GM20000 (cell line): ENCODE results near the gene ADAMTS2.

ENCODE experiments used
- DNase-seq: peaks from one replicate; pipeline ENCODE4 v3.0.0; 2012; ENCODE audit warnings: low spot score
- TF ChIP-seq, protein P1 (sequence below): IDR thresholded peaks from 2 replicates; pipeline ENCODE4 v1.5.1; 2012; ENCODE audit warnings: mild to moderate bottlenecking, control low read depth; ENCODE audit errors: extremely low read depth, missing control alignments

Gene ADAMTS2

DNA sequence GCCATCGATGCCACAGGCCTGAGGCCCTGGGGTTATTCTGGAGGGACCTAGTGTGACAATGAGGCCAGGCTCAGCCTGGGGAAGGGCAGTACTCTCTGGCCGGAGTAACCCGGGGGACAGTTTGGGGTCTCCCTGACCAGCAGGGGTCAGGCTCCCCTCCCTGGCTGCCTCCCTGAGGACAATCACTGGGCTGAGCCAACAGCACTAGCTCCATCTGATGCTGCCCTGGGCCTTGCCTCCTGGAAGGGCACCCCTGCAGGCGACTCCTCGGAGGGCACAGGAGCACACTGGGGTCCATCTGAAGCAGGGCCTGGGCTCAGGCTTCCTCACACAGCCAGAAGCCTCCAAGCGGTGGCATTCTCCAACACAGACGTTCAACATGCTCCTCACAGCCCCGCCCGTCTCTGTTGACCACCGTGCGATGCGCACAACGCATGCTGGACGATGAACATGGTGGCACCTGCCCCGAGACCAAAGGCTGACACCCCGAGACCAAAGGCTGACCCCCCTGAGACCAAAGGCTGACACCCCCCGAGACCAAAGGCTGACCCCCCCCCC lies 68.3 kb downstream of the ADAMTS2 start:
- TF ChIP-seq, protein P1, sequence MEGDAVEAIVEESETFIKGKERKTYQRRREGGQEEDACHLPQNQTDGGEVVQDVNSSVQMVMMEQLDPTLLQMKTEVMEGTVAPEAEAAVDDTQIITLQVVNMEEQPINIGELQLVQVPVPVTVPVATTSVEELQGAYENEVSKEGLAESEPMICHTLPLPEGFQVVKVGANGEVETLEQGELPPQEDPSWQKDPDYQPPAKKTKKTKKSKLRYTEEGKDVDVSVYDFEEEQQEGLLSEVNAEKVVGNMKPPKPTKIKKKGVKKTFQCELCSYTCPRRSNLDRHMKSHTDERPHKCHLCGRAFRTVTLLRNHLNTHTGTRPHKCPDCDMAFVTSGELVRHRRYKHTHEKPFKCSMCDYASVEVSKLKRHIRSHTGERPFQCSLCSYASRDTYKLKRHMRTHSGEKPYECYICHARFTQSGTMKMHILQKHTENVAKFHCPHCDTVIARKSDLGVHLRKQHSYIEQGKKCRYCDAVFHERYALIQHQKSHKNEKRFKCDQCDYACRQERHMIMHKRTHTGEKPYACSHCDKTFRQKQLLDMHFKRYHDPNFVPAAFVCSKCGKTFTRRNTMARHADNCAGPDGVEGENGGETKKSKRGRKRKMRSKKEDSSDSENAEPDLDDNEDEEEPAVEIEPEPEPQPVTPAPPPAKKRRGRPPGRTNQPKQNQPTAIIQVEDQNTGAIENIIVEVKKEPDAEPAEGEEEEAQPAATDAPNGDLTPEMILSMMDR = no peak
- DNase-seq = no peak

DNA sequence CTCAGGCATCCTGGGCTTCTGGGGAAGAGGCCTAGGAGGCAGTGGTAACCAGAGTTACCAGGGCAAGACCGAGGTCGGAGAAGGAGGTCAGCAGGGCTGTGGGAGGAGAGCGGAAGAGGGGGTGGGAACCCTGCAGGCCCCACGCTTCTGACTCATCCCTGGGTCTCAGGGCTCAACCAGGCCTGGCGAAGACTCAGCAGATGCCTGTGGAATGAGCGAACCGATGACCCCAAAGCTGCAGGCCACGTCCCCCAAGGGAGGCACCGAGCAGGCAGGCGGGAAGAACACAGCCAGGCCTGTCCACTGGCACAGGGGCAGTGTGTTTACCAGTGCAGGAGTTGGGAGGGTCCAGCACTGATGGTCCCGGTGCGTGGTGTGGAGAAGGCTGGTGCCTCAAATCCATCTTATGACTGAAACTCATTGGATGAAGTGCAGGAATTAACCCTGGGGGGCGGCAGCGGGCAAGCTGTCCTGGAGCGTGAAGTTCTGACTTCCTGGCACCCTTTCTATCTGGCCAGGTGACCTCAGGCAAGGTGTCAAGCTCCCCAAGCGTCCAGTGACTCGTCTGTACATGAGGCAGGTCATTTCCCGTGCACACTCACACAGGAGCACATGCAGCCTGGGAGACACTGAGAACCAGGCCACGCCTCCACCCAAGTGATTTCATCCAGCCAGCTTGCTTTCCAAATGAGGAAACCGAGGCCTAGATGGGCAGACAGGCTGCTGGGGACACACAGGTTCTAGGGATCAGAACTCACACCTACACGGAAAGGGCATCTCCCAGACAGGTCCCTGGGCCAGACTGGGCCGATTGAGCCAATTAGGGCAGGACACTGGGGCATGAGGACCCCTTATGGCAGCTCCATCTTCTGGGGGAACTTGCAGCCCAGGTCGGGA lies 69.1 kb downstream of the ADAMTS2 start:
- DNase-seq = no peak
- TF ChIP-seq, protein P1 = no peak

DNA sequence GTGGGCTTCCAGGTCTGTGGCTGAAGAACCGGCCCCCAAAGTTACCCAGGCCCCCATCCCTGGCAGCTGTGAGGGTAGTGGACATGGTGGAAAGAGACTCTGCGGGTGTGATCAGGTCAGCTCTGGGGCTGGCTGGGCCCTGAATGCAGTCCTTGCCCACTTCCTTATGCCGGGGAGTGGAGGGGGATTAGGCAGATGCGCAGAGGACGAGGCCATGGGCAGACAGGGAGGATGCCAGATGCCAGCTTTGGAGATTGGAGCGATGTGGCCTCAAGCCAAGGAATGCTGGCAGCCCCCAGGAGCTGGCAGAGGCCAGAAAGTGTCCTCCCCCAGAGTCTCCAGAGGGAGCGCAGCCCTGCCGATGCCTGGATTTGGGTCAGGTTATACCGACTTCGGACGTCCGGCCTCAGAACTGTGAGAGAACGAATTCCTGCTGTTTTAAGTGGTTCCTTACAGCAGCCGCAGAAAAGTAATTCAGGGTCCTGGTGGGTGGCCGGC lies 69.8 kb downstream of the ADAMTS2 start:
- no peak for DNase-seq
- TF ChIP-seq, protein P1 = no peak

DNA sequence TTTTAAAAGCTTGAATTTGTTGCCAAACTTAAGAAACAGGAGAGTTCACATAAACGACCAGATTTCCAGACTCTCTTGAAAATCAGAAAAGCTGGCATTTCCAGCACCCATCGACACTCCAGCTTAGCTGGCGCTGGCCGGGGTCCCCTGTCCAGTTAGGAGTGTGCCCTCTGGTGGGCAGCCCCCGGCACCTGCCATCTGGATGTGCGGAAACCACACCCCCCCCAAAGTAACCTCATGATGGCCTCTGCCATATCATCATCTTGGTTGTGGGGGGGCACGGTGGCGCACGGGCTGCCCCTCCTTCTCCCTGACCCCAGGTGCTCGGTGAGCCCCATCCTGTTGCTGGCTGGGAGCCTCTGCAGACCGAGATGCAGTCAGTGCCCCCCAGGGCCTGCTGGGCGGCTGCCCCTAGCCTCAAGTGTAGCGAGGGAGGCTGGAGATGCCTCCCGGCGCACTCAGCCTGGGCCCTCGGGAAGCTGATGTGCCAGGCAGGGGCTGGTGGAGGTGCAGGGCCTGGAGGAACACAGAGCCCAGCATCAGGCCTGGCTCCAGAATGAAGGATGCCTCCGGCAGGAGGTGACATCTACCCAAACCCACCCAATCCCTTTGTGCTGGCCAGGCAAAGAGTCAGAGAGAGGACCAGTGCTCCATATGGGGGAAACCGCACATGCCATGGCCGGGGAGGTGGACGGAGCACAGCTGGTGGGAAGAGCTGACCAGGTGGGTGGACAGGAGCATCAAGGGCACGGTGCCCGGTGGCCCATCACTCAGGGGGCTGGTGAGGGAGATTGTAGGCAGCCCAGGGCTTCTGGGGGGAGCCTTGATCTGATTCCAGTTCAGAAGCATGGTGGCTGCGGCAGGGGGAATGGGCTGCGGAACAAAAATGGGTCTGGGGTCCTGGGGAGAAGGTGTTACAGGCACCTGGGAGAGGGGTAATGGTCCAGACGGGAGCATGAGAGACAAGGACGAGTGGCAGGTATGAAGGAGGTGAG lies 70.6 kb downstream of the ADAMTS2 start:
- no peak for DNase-seq
- TF ChIP-seq, protein P1 = no peak

DNA sequence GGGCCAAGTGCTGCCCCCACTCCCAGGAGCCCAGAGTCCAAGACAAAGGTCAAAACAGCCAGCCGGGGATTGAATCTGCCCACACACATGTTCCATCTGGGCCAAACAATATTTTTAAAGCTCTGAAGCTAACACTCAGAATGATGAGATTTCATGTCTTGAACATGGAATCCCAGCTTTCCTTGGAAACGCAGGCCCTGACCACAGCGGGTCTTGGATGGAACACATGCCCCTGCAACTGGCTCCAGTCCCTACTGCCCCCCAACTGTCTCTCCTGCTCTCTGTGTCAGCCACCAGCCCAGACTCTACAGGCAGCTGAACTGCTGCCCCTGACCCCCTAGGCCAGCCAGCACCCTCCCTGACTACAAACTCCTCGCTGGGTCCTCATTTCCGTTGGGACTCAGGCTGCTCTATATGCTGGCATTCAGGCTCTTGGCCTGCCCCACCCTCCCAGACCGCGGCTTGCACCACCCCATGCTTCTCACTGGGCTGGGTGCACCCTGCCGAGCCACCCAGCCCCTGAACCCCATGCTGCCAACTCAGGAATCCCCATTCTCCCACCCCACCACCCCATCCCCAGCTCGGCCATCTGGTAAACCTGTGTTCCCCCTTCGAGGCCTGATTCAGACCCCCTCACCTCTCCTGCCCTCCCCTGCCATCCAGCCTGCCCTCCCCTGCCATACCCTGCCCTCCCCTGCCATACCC lies 71.7 kb downstream of the ADAMTS2 start:
- TF ChIP-seq, protein P1 = no peak
- no peak for DNase-seq

DNA sequence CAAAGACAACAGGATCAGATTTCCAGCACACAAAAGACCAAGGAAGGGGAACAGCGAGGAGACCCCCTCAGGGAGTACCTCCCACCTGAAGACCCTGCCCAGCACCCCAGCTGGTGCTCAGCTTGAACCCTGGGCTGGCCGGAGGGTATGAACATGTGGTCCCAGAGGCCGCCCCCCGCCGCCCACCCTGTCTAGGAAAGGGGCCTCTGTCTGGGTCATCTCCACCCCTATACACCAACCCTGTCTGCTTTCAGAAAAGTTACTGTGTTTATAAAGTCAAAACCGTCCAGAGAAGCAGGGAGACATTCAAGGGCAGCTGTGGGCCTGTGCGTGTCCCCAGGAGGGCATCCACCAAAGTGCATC lies 72.2 kb downstream of the ADAMTS2 start:
- TF ChIP-seq, protein P1 = no peak
- DNase-seq = no peak
